GM18498 (cell line): ENCODE results near the gene PAN3.
A peak's percentile ranks its signal among the peaks of the same experiment; 100 is the strongest.
"Not testable (repeated sequence)": the region's sequence is repeated elsewhere in the genome, so short reads cannot be mapped to it uniquely, and the experiment has no call there.

Experiments
- ATAC-seq: cut with Tn5 transposase; IDR thresholded peaks from one replicate; pipeline ENCODE4 v1.9.1; 2021; ENCODE audit warnings: mild to moderate bottlenecking, moderate library complexity; ENCODE audit not compliant: unreplicated experiment

Gene PAN3

DNA sequence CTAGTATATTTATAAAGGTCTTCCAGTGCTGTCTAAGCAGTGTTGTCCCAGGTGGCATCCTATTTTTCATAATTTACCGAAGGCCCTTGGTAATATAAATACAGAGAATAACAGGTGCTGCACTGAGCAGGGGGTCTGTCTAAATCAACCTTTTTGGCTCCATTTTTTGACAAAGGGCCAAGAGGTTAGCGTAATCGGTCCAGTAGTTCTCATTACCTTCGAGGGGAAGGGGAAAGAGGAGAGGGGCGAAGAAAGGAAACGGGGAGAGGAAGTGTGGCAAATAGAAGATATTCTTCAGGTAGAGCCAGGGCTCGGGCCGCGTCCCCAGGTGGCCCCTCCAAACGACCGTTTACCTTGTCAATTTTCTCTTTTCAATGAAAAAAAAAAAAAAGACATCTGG is 749 bp upstream of the PAN3 start:
- peak; percentile 11 for ATAC-seq

DNA sequence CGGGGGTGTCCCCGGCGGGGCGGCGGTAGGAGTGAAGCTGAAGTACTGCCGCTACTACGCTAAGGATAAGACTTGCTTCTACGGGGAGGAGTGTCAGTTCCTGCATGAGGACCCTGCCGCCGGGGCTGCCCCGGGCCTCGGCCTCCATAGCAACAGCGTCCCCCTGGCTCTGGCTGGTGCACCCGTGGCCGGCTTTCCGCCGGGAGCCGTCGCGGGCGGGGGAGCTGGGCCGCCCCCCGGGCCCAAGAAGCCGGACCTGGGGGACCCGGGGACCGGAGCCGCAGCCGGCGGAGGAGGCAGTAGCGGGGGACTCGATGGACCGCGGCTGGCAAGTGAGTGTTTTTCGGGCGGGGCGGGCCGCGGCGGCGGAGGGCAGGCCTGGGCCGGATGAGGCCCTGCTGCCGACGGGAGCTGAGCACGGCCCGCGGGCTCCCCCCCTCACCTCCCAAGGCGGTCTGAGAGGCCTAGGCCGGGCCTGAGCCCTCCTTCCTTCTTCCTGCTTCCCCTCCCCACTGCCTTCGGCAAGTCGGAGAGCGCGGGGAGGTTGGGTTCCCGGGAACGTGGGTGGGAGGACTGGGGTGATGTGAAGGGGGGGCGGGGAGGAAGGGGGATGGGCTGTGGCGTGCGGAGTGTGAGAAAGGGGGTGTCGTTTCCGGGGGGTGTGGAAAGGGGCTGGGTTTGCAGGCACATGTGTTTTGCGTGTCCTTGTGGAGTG is 568 bp downstream of the PAN3 start:
- ATAC-seq = peak; percentile 44

DNA sequence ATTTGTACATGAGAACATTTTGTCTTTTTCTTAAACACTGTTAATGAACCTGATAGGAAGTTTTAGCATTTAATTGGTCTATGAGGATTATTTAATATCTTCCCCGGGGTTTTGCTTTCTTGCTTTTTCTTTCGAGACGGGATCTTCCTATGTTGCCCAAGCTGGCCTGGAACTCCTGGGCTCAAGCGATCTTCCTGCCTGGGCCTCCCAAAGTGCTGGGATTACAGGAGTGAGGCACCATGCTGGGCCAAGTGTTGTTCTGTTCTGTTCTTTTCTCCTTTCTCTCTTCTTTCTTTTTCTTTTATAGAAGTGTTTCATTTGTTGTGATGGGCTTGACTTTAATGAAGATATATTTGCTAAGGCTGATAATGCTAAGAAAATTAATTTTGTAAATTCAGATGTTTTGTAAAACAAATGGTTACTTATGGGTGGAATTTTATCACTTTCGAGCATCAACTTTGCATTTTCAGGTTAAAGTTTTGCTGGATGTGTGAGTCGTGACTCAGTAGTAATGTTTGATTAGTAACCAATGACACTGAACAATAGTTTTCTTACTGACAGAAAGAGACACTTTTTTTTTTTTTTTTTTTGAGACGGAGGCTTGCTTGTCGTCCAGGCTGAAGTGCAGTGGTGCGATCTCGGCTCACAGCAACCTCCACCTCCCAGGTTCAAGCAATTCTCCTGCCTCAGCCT is 2.2 kb downstream of the PAN3 start:
- no peak for ATAC-seq

DNA sequence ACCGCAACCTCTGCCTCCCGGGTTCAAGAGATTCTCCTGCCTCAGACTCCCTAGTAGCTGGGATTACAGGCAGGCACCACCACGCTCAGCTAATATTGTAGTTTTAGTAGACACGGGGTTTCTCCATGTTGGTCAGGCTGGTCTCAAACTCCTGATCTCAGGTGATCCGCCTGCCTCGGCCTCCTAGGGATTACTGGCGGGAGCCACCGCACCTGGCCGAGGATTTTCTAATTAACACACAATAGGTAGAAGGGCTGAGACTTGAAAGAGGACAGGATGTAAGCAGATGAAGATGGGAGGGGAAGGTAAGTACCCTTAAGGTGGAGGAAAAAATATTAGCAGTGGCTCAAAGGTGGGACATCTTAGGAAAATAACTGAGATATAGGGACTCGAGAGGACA is 3.2 kb downstream of the PAN3 start:
- ATAC-seq = not testable (repeated sequence)

DNA sequence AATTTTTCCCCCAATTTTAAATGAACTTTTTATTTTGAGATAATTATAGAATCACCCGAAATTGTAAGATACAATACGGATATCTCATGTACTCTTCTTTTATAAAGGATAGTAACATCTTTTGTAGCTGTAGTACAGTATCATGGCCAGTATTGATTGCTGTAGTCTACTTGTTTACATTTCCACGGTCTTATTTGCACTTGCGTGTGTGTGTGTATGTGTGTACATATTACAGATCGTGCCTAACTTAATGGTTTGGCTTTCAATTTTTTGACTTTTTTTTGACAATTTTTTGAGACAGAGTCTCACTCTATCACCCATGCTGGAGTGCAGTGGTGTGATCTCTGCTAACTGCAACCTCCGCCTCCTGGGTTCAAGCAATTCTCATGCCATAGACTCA is 6.7 kb downstream of the PAN3 start:
- ATAC-seq = no peak

DNA sequence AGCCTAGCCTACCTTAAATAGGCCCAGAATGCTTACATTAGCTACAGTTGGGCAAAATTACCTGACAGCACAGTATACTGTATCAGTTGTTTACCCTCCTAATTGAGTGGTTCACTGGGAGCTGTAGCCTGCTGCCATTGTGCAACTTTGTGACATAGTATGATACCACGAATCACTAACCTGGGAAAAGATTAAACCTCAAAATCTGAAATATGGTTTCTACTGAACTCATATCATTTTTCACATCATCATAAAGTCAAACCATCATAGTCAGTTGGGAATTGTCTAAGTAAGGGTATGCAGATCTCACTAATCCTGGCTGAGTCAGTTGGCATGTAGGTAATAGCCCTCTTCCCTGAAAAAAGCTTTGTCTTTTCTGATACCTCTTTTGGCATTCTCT is 9.2 kb downstream of the PAN3 start:
- no peak for ATAC-seq

DNA sequence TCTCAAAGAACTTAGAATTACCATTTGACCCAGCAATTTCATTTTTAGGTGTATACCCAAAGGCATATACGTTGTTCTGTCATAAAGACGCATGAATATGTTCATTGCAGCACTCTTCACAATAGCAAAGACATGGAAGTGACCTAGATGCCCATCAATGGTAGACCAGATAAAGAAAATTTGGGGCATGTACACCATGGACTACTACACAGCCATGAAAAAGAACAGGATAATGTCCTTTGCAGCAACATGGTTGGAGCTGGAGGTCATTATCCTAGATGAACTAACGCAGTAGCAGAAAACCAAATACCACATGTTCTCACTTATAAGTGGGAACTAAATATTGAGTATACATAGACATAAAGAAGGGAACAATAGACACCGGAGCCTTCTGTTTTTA is 20.7 kb downstream of the PAN3 start:
- ATAC-seq = no peak

DNA sequence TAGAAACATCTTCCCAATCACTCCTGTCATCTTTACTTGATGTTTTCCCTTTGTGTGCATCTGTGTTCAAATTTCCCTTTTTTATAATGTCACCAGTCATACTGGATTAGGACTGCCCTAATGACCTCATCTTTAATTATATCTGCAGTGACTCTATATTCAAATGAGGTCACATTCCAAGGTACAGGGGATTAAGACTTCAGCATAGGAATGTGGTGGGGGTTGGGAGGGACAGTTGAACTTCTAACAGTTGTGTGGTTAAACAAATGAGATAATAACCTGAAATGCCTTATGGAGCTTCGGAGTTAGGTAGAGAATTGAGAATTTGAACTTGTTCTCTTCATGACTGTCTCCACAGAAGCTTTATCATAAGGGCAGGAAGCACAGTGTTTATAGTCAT is 23.0 kb downstream of the PAN3 start:
- ATAC-seq = no peak

DNA sequence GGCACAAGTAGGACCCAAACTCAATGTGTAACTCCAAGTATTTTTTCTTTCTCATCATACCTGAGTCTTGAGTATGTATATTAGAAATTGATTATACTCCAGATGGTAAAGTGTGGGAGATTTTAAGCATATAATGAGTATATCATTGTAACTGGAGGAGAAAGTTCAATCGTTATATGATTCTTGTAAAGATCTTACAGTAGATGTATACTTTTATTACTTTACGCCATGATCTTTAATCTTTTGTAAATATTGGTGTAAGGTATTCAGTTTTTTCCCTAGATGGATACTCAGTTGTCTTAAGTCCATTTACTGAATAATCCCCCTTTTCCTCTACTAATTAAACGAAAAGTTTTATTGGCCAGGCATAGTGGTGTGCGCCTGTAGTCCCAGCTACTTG is 25.2 kb downstream of the PAN3 start:
- ATAC-seq = no peak

DNA sequence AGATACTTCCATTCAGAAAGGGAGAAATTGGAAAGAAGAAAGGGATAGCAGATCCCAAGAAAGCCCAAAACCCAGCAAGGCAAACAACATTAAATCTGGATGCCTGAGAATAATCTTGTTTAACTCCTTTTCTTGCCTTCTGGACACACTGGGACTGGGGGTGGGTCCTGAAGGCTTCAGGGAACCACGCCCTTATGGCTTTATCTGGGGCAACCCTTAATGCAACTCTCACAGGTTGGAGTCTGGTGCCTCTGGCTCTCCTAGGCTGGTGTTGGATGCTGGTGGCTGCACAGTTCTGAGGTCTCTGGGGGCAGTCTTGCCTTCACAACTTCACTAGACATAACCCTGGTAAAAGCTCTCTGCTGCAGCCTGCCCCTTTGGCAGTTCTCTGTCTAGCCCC is 27.9 kb downstream of the PAN3 start:
- ATAC-seq = no peak

DNA sequence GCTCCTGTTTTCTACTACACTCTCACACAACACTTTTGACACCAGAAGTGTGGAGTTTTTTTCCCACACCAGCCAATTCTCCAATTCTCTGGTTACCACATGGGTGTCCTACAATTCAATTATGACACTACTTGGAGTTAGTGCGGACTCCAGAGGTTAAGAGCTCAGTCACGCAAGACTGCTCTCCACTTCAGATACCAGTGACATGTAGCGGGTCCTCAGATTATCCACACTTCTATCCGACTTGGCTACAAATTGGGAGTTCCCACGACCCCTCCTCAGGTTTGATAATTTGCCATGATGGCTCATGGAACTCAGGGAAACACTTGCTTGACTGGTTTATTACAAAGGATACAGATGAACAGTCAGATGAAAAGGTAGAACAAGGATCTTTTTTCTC is 32.9 kb downstream of the PAN3 start:
- no peak for ATAC-seq

DNA sequence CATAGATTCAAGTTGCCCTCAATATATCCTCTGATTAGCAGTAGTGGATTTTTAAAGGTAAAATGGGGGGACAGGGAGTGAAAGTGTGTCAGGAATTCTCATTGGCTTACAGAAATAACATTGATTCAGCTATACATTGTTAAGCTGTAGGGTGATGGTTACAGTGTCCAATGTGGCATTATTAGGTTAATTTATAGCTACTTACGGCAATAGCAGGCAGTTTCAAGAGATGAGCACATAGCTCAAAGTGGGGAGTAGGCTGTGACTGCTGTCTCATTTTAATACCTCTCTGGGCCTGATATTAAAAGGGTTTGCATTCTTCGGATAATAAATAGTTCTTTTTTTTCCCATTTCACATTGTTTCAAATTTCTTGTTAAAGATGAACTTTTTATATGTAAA is 34.6 kb downstream of the PAN3 start:
- no peak for ATAC-seq

DNA sequence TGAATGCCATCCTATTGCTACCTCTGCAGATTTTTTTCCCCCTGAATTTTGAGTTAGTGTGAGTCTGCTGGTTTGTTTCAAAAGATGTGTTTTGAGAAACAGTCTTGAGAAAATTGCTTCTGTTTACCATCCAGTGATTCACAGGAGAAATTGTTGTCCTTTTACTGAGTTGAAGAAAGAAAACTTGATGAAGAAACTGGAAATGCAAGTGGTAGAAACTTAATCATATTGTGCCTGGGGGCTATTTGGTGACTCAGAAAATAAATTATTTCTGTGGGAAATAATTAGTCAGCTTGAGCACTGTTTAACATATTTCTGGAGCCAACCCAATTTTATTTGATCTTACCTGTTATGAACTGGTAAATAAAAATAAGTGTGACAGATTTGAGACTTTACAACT is 35.4 kb downstream of the PAN3 start:
- ATAC-seq = no peak

DNA sequence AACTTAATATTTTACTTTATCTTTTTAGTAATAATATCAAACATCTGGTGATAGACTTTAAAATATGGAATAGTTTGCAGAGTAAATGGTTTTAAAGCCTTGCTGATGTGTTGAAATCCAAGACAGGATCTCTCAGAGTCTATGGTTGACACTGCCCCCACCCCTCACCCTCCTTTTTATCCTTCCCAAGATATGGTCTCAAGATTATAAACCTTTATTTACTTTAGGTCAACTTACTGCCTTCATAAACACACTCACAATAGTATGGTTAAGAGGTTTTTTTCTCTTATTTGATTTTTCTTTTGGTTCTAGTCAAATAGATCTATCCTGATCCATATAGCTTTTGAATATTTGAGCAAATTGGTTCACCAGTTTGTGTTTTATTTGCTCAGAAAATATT is 39.0 kb downstream of the PAN3 start:
- no peak for ATAC-seq

DNA sequence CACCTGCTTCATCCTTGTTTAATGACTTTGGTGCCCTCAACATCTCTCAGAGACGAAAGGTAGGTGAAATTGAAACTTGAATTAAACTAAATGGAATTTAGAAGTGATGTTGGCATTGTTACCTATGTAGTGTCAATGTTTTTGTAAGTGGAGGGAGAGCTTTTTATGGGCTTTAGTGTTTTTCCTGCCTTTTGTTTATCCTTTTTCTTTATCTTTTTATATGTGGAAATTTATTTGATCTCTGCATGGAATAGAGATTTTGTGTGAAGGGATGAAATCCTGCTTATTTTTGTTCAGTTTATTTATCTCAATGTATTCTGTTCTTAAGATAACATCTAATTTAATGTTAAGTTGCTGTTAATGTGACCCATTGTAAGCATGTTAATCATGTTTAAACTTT is 39.5 kb downstream of the PAN3 start:
- no peak for ATAC-seq

DNA sequence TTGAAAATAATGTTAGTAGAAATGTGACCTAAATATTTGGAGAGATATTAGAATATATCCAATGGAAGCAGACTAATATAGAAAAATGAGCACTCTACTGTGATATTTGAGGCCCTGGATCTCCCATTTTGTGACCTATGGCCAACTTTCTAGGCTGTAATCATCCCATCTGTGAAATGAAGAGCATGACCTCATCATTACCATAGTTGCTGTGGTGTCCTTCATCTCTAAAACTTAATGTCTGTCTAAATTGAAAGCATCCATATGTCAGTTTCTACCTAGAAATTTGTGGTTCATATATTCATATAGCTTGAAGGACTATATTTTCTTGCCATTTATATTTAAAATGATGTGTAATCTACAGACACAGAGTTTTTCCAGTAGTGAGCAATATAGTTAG is 41.6 kb downstream of the PAN3 start:
- no peak for ATAC-seq

DNA sequence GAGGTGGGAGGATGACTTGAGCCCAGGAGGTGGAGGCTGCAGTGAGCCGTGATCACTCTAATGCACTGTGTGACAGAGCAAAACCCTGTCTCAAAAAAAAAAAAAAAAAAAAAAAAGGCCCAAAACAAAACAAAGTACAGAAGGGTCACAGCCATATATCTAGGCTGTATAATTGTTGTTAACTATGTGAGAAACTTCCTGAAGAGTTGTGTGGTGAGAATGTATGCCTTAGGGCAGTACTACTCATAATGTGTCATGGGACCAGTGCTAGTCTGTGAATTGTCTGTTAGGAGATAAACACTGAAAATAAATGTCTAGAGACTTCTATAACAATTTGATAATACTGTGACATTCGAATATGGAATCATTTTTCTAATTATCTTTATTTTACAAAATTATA is 43.1 kb downstream of the PAN3 start:
- no peak for ATAC-seq

DNA sequence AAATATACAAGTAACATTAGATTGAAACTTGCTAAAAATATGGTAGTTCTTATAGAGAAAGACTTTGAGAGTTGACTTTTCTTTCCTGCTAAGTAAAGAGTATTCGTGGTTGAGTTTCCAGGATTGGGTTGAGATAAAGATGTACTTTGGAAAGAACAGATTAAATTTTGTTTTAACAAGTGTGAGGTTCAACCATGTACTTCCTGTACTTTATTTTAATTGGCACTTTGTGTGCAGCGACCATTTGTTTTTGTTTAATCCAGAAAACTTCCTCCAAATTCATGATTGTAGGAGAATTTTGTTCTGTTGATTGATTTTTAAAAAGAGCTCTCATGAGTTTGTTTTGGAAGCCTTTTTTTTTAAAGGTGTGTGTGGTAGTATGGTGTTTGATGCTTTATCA is 46.9 kb downstream of the PAN3 start:
- ATAC-seq = no peak

DNA sequence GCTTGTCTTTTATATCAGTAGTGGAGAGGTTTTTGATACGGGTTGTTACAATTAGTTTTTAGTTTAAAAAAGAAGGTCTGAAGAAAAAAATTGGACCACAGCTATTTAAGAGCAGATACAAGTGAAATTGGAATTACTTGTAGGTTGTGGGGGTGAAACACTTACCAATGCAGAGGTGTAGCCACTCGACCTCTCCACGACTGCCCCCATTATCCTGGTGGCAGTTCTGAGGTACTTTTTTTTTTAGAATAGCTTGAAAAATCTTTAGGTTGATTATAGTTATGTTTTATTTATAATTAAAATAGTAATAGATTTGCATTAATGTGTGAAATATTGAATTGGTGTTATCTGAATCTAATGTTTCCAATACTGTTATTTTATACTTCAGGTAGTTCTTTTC is 60.7 kb downstream of the PAN3 start:
- ATAC-seq = no peak

DNA sequence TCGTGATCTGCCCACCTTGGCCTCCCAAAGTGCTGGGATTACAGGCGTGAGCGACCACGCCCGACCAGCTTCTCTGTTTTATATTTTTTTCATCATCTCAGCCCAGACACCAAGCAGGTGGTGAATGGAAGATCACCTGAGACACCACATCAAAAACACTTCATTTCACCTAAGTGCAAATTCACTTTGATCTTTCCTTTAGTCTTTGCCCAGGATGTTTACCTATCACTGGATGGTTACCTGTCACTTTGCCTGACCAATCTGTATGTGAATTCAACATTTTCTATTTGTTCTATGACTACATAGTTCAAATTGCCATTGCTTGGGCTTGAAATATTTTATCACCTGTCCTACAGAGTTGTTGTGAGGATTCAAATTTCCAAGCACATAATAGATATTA is 65.7 kb downstream of the PAN3 start:
- no peak for ATAC-seq

DNA sequence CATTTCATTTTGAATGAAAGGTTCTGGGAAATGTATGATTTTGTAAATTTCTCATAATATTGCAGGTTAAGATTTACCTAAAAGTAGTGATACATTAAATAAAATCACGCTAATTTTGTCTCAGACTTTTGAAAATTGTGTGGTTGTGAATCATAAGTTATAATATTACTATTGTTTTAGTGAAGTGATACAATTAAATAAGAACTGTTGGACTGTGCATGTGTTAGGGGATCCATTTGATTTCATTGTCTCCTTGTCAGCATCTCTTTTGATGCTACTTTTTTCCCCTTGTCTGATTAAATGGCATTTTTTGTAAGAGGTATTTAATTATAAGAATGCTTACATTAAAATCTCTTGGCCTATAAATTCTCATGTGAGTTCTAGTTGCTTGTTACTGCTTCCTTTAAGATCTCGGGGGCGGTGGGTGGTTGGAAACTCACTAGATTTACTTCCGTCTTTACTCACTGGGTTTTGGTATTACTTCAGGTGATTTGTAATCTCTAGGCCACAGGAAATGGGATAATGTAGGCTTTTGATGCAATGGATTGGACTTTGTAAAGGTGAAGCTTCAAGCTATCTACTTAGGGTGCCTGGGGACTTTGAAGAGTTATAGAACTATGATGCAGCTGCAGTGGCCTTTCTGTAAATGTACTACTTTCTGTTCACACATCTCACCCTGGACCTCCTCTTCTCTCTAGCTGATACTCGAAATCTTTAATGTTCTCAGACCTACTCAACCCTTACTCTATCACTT is 66.5 kb downstream of the PAN3 start:
- peak; percentile 65 for ATAC-seq

DNA sequence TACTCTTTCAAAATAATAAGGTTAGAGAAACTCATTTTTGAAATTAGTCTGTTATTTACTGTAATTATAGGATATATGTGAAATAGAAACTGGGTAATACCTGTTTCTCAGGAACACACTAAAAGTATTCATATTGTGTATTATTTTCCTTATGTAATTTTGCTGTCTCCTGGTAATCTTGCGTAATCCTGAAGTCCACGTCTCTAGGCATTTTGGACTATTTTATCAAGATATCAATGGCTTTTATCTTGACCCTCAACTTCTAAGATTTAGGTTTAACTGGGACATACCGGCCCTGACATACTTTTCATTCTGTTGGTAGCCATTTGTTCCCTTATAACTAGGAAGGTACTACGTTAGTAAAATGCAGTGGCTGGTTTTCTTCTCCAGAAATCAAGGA is 80.3 kb downstream of the PAN3 start:
- ATAC-seq = no peak
